Mononuclear cell (primary cell): ENCODE measurements around the gene TRIM66. TPM values are rescaled to one million over a fixed set of nuclear protein-coding genes. Genes with fewer than 3 reads are reported as not detected.

Source experiments
- H3K27me3 ChIP-seq: 2 replicates; pipeline ENCODE4 v1.6.0; 2011; ENCODE audit warnings: low read length, control low read depth; ENCODE audit not compliant: insufficient read depth
- H3K4me1 ChIP-seq: 2 replicates; pipeline ENCODE4 v1.5.1; 2011; ENCODE audit warnings: mild to moderate bottlenecking, low read length, control low read depth; ENCODE audit not compliant: insufficient read depth
- H3K4me3 ChIP-seq: 2 replicates; pipeline ENCODE4 v1.5.1; 2011; ENCODE audit warnings: mild to moderate bottlenecking, low read length, moderate library complexity
- H3K9me3 ChIP-seq: 2 replicates; pipeline ENCODE4 v1.5.1; 2011; ENCODE audit warnings: low read depth, mild to moderate bottlenecking, control low read depth, low read length
- total RNA-seq: library from RNA; depleted of rRNA; stranded (reverse); fragments of >200 nt; gene quantifications from one replicate; pipeline ENCODE4 v1.2.3, GENCODE V29; 2012

The TRIM66 gene
- total RNA-seq, 1 donor: 5.6 TPM

DNA sequence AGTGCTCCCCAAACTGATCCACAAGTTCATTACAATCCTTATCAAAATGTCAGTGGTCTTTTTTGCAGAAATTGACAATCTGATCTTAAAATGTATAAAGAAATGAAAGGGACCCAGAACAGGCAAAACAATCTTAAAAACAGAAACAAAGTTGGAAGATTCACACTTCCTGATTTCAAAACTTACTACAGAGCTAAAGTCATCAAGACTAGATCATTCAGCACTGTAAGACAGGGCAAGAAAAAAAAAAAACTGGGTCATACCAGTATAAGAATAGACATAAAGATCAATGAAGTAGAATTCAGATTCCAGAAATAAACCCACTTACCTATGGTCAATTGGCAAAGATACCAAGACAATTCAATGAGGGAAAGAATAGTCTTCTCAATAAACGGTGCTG, 84.0 kb downstream of the TRIM66 start:
- no peak overlapping the region for H3K4me3 ChIP-seq
- H3K9me3 ChIP-seq: no peaks in the 10 kb centered on the region
- peaks cover 7% of the 10 kb centered on the region for H3K4me1 ChIP-seq
- peaks cover 17% of the 10 kb centered on the region for H3K27me3 ChIP-seq

DNA sequence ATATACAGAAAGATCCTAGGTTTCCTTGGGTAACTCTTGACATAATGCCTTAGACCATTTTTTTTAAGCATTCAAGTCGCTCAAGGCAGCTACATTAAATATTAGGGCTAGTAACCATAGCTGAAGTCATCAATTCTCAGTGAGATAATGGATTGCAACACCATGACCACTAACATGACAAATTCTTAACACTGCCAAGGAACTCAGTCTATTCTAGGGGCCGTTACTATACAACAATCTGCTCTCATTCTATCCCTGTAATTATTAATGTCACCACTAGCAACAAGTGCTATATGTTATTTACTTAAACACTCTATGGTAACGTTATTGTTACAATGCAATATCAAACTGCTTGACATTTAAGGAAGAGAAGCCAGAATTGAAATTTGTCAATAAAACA, 85.3 kb downstream of the TRIM66 start:
- Histone ChIP-seq H3K27me3 (peaks cover 21% of the 10 kb centered on the region), H3K9me3 (no peaks in the 10 kb centered on the region), H3K4me1 (peaks cover 7% of the 10 kb centered on the region), H3K4me3 (no peak overlapping the region)

DNA sequence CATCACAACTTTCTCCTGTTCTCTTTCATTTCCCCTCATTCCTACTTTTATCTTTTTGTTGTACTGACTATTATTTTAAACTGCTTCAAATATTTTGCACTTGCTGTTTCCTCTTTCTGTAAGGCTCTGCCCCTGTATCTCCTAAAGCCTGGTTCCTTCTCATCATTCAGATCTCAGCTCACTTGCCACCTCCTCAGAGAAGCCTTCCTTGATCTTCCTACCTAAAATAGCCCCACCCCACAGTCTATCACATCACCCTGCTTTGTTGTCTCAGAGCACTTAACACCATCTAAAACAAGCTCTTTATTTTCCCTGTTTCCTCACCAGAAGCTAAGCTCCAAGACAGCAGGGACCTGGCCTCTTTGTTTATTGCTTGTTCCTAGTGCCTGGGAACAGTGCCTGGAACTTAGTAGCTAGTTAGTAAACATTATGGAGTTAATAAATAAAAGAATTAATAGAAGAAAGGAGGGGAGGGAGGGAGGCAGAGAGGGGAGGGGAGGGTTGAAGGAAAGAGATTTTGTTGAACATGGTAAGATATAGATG, 85.9 kb downstream of the TRIM66 start:
- H3K4me1 ChIP-seq: peaks cover 7% of the 10 kb centered on the region
- no peak overlapping the region for H3K4me3 ChIP-seq
- no peaks in the 10 kb centered on the region for H3K9me3 ChIP-seq
- H3K27me3 ChIP-seq: peaks cover 21% of the 10 kb centered on the region

DNA sequence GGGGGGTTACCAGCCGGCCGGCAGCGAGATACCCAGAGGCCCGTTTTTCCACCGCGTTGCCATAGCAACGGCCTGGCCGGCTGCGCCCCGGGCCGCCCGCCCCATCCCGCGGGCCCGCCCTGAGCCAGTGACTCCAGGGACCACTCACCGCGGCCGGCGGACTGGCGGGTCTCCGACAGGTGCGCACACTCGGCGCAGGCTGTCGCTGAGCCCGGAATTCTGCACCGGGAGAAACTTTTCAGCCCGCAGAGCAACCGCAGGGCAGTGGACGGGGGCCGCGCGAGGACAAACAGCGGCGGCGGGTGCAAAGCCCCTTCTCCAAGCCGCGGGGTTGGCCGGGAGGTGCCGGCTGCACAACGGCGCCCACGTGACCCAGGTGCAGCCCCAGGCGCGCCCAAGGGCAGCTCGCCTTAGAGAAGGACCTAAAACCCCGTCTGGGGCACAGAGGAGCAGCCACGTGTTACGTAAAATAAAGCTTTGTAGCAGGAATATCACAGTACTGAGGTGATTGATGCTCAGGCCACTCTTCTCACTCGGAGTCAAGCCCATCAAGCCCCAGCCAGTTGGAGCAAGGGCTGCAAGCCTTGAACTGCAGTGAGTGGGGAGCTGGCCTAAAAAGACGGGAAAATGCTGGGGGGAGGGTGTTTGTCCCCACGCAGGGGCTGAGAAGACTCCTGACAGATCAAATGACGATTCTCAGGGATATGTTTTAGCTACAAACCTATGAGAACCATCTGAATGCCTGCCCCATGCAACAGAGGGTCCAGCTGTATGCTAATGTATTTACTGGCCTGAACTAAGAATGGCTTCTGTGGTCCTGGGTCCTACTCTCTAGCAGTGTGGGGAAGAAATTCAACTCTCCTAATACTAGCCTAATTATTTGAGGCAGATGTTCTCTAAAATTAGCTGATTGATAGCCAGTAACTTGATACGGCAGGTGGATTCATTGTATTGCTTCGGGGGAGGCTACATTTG, 88.2 kb downstream of the TRIM66 start, which contains the start of gene STK33:
Gene STK33, minus strand, starts transcription at position 294 of the 975 bp plus-strand sequence. CDS start 119,323 bp downstream, outside the sequence.
- Histone ChIP-seq H3K9me3 (no peaks in the 10 kb centered on the region), H3K4me3 (peak within 1 kb of the TSS; percentile 38), H3K27me3 (peaks cover 21% of the 10 kb centered on the region), H3K4me1 (peaks cover 7% of the 10 kb centered on the region)

DNA sequence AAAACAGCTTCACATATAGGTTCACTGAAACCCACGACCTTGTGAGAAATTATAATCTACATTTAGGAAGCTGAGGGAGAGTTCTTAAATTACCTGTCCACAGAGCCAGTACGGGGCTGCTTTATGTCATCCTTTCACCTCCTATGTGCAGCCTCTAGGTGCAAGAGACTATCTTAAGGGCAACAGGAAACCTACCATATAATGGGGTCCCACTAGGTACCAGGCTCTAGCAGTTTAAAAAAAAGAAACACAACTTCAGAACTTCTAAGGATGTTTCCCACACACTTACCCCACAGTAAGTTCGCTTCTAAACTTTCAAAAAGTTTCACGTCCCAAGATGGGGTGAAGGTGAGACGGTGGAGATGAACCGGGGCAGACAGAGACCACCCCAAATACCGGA, 89.0 kb downstream of the TRIM66 start:
- H3K27me3 ChIP-seq: peaks cover 21% of the 10 kb centered on the region
- peak overlapping the region; percentile 38 for H3K4me3 ChIP-seq
- no peaks in the 10 kb centered on the region for H3K9me3 ChIP-seq
- H3K4me1 ChIP-seq: peaks cover 7% of the 10 kb centered on the region

DNA sequence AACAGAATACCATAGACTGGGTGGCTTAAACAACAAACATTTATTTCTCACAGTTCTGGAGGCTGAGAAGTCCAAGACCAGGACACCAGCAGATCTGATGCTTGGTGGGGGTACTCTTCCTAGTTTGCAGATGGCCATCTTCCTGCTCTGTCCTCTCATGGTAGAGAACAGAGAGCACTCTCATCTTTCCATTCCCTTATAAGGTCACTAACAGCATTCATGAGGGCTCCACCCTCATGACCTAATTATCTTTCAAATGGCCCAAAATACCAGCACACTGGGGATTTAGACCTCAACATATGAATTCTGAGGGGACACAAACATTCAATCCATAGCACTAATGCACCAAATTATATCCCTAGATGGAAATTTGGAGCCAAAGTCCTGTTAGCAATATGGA, 94.5 kb downstream of the TRIM66 start:
- H3K27me3 ChIP-seq: no peaks in the 10 kb centered on the region
- no peak overlapping the region for H3K4me3 ChIP-seq
- H3K9me3 ChIP-seq: no peaks in the 10 kb centered on the region
- H3K4me1 ChIP-seq: no peaks in the 10 kb centered on the region

DNA sequence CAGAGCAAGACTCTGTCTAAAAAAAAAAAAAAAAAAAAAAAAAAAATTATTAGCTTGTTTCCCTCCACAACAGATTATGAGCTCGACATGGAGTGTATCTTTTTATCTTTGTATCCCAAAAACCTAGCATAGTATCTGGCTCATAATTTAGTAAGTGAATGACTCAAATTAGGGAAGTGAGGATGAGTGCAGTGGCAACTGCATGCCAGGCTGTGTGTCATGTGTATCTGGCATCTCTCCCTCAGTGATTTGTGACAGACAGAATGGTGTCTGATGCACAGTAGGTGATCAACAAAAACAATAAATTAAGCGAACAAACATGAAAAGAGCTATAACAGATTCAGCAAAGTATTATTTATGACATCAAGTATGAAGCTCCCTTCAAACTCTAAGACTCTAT, 95.7 kb downstream of the TRIM66 start:
- no peaks in the 10 kb centered on the region for H3K9me3 ChIP-seq
- H3K27me3 ChIP-seq: no peaks in the 10 kb centered on the region
- H3K4me1 ChIP-seq: no peaks in the 10 kb centered on the region
- no peak overlapping the region for H3K4me3 ChIP-seq

DNA sequence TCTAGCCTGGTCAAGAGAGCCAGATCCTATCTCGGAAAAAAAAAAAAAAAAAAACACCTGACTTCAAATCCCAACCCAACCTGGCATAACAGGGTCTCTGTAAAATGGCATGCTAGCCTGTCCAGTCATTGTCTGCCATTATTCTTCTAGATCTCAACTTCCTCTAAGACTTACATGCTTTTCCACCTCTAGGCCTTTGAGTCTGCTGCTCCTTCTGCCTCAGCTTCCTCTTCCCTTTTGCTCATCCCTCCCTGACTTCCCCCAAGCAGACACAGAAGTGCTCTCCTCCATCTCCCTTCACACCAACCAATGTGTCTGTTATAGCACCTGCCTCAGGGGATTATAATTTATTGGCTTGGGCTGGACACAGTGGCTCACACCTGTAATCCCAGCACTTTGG, 96.3 kb downstream of the TRIM66 start:
- Histone ChIP-seq H3K9me3 (no peaks in the 10 kb centered on the region), H3K27me3 (no peaks in the 10 kb centered on the region), H3K4me1 (no peaks in the 10 kb centered on the region), H3K4me3 (no peak overlapping the region)

DNA sequence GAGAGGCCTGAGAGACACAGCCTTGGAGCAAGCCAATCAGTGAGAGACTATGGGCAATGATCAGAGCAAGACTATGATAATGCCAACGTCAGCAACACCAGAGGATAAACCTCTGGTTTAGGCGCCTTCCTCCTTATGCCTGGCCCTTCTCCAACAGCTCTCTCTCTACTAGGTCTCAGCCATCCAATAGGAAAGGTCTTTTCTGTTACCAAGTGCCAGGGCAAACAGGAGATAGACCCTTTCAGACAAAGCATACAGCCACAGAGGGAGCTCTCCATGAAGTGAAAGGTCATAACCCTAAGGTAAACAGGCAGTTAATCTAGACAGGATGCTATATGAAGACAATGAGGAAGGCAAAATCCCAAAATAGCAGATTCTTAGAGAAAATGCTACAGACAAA, 98.0 kb downstream of the TRIM66 start:
- H3K27me3 ChIP-seq: no peaks in the 10 kb centered on the region
- H3K4me1 ChIP-seq: no peaks in the 10 kb centered on the region
- no peak overlapping the region for H3K4me3 ChIP-seq
- no peaks in the 10 kb centered on the region for H3K9me3 ChIP-seq

DNA sequence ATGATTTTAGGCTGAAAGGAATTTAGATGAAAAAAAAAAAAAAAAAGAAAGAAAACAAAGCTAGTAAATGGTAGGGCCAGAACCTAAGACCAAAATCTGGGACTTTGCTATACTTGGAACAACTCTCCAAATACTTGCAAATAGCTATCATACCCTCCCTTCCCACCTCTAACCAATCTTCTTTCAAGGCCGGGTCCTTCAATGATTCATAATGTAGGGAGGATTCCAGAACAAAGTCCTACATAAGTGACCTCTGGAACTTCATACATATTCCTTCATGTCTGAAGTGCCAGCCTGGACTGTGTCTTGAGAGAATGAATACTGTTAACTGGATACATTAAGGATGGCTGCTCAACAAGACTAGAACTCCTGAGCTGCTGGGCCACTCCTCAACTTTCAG, 98.4 kb downstream of the TRIM66 start:
- no peaks in the 10 kb centered on the region for H3K27me3 ChIP-seq
- no peaks in the 10 kb centered on the region for H3K9me3 ChIP-seq
- no peak overlapping the region for H3K4me3 ChIP-seq
- no peaks in the 10 kb centered on the region for H3K4me1 ChIP-seq

DNA sequence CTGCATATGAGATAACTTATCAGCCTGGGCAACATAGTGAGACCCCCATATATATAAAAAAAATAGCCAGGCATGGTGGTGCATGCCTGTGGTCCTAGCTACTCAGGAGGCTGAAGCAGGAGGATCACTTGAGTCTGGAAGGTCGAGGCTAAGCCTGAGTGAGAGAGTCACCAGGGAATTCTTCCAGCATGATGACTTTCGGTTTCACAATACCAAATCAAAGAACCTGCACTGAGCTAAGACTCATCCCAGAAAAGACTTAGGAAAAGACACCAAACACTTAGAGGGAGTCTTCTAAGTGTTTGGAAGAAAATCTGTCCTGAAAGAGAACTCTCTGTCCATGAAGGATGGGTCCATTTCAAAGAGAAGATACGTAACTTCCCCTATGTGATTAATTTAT, 101.2 kb downstream of the TRIM66 start:
- no peaks in the 10 kb centered on the region for H3K9me3 ChIP-seq
- H3K27me3 ChIP-seq: no peaks in the 10 kb centered on the region
- H3K4me1 ChIP-seq: no peaks in the 10 kb centered on the region
- no peak overlapping the region for H3K4me3 ChIP-seq

DNA sequence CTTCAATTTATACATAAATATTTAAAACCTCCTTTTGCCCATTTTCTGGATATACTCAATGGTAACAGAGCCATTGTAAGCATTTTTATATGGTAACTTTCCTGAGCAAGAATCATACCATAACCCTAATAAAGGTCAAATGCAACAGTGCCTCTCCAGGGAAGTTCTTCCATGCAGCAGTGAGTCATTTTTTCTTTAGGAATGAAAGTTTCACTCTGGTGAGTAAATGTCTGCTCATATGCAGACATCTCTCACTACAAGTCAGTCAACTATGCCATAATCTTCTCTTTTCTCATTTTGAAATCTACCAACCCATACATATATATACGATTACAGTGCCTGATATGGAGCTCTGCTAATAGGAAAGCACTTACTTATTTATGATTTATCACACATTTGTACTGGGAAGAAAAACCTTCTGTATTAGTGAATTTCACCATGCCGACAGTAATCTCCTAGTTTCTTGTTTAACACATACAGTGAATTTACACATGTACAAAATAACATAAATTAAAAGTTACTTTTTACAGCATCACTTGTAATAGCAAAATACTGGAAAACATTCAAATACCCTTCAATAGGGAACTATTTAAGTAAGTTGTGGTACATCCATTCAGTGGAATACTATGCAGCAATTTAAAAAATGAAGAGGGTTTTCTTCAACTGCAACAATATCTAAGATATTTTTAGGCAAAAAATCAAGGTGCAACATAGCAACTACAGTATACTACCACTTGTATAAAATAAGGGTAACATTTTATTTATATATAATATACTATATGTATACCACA, 104.5 kb downstream of the TRIM66 start:
- H3K4me1 ChIP-seq: no peaks in the 10 kb centered on the region
- H3K4me3 ChIP-seq: no peak overlapping the region
- H3K27me3 ChIP-seq: no peaks in the 10 kb centered on the region
- no peaks in the 10 kb centered on the region for H3K9me3 ChIP-seq

DNA sequence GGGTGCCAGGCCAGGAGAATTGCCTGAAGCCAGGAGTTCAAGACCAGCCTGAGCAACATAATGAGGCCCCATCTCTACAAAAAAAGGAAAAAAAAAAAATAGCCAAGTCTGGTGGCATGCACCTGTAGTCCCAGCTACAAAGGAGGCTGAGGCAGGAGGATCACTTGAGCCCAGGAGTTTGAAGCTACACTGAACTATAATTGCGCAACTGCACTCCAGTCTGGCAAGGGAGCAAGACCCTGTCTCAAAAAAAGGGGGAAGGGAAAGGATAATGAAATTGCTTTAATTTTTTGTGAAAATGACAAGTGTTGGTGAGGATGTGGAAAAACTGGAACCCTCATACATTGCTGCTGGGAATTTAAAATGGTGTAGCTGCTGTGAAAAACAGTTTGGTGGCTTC, 107.7 kb downstream of the TRIM66 start:
- no peaks in the 10 kb centered on the region for H3K27me3 ChIP-seq
- H3K9me3 ChIP-seq: no peaks in the 10 kb centered on the region
- no peak overlapping the region for H3K4me3 ChIP-seq
- H3K4me1 ChIP-seq: no peaks in the 10 kb centered on the region

DNA sequence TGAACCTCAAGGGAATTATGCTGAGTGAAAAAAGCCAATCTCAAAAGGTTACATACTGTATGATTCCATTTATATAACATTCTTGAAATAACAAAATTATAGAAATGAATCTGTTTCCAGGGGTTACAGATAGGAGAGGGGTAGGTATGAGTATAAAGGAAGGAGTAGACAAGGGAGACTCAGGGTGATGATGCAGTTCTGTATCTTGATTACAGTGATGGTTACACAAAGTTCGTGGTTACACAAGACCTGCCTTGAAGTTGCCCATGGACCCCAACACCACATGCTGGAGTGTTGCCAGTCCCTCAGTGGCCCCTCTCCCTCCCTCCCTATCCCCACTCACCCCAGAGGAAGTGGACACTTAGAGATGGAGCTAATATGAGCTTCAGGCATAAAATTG, 108.7 kb downstream of the TRIM66 start:
- no peaks in the 10 kb centered on the region for H3K4me1 ChIP-seq
- H3K4me3 ChIP-seq: no peak overlapping the region
- no peaks in the 10 kb centered on the region for H3K9me3 ChIP-seq
- H3K27me3 ChIP-seq: no peaks in the 10 kb centered on the region

DNA sequence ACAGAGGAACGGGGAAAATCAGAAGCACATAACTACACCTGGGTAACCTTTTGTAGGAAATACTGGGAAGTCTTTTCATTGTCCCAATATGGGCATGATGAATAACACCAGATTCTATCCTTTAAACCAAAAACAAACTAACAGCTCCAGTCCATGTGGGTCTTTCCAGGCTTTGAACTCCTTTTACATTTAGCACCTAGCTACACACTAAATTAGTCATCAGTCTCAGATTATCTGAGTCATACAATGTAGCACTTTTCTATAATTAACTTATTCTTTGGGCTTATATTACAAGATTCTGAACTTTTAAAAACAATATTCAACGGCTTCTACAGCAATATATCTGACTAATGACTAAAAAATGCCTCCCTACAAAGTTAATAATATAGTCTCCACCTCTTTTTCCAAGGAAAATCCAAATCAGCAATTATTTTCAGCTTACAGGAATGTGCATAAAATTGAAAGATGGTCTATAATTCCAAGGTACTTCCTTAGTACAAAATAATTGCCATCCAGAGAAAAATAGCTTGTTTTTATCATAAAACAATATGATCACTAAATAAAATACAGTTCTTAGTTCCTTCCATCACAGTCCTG, 114.8 kb downstream of the TRIM66 start:
- no peak overlapping the region for H3K4me3 ChIP-seq
- no peaks in the 10 kb centered on the region for H3K4me1 ChIP-seq
- H3K9me3 ChIP-seq: no peaks in the 10 kb centered on the region
- peaks cover 5% of the 10 kb centered on the region for H3K27me3 ChIP-seq
